ACHN (cell line): ENCODE results near the gene MTFMT.

Experiments used
- DNase-seq: peaks from one replicate; pipeline ENCODE4 v3.0.0-alpha.2; 2015
- in situ Hi-C: cut with HindIII; loops from 2 replicates; pipeline ENCODE4 v1.10.0; 2017; ENCODE audit warnings: low sequenced_read_pairs, low pct_ligation_motif_present, low pct_unique_long_range_greater_than_20kb

MTFMT gene

DNA sequence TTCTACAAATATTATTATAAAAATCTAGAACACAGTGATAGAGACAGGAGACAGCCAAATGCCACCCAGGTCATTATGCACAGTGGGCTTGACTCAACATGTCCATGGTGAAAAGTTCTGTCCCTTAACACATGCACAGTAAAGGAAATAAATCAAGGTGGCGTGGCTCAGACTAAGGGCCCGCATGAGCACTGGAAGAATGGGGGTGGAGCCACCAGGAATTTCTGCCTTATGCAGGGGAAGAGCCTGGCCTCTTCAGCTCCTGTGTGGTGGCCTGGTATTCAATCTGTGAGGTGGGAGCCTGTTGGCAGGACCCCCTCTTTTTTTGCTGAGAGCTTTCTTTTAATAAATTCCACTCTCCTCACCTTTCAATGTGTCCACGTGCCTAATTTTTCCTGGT lies 22.6 kb downstream of the MTFMT start:
- in situ Hi-C loops = no loop called here
- DNase-seq = no peak

DNA sequence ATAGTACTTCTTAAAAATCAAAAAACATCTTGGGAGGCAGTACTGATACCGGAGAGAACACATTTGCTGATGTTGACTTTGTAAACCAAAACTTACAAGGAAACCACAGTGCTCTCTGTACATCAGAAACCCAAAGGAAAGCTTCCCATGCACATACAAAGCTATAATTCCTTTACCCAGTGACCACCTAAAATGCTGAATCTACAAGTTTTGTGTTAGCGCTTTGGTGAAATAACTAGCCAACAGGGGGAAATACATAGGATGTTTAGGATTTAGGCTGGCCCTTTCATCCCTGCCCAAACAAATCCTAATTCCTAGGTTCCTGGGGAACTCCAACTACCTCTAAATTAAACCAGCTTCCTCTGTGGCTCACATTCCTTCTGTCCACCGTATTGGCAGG lies 24.4 kb downstream of the MTFMT start:
- in situ Hi-C loops = no loop called here
- no peak for DNase-seq

DNA sequence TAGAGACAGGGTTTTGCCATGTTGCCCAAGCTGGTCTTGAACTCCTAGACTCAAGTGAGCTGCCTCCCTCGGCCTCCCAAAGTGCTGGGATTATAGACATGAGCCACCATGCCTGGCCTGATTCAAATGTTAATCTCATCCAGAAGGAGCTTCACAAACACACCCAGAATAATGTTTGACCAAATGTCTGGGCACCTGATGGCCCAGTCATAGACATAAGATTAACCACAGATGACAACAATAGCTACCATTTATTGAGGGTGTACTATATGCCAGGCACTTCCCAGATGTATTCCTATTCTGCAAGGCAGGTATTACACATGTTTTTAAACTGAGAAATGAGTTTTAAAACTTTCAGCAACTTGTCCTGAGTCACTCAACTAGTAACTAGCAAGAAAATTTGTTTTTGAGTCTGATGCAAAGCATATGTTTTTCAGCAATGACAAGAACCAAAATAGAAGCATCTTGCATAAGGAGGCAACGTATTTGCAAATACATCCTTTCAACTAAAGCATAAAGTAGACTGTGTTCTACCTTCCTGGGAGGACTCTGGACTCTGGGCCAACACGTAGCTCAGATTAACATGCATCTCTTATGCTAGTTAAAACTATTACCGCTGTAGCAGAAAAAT lies 31.6 kb downstream of the MTFMT start:
- no peak for DNase-seq
- in situ Hi-C loops = no loop called here

DNA sequence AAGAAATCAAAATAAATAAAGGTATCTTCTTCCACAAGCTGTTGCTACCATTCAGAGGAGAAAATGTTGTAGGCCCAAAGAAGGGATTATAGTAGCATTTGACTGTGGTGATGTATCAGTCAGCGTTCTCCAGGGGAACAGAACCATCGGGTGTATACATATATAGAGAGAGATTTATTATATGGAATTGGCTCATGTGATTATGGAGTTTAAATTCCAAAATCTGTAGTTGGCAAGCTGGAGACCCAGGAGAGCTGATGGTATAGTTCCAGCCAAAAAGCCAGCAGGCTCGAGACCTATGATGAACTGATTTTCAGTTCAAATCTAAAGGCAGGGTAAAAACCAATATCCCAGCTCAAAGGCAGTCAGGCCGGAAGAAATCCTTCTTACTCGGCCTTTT lies 32.4 kb downstream of the MTFMT start:
- no peak for DNase-seq
- in situ Hi-C loops = no loop called here

DNA sequence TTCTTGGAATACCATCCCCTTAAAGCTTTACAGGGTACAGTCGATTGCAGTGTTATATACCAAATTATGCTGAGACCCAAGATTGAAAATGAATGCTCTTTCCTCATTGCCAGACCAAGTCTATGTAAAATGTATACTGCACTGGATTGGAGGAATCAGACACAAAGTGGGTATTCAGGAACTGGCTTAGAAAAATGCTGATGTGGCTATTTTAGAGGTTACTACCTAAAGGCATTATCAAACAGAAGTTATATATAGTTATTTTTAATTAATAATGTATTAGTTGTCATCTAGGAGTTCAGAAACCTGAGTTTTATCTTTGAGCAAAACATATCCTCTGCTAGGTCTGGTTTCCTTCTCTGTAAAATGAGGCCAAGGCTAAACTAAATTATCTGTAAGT lies 36.1 kb downstream of the MTFMT start:
- in situ Hi-C loops = no loop called here
- no peak for DNase-seq

DNA sequence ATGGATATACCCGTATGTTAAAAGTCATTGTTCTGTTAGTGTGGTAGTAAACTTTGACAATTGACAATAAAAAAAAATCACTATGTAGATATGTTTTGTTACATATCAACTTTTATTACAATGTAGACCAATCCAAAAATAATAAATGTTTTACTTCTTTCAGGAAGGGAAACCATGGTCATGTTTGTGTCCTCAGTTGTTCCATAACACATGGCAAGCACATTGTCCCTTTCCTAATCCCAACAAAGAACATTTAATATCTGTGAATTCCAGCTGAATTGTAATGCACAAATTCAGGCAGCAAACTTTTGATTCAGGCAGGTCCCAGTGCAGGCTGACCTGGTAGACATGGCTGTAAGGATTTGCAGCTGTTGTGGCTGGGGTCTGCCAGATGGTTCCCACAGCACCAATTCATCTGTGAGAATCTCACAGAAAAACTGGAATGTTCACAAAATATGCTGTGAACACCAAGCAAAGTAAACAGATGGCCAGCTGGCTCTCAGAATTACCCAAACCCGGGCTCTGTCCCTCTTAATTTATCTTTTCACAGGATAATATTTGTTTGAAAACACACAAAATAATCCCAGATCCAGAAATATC lies 37.8 kb downstream of the MTFMT start:
- in situ Hi-C loops = no loop called here

DNA sequence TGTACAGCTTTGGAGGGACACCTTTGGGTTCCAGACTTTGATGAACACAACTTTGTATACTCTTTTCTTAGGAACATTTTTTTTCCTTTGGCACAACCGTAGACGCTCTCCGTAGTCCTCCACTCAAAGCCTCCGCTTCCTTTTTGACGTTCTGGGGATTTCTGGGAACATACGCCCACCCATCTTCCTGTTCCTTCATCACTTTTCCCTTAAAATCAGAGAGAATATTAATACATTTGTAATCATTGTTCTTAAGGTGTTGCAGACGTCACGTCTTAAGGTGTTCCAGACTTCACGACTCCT lies 39.3 kb downstream of the MTFMT start:
- in situ Hi-C loops = no loop called here

More for the DNA sequence above, 37.8 kb downstream of the MTFMT start:
- DNase-seq = no peak

DNA sequence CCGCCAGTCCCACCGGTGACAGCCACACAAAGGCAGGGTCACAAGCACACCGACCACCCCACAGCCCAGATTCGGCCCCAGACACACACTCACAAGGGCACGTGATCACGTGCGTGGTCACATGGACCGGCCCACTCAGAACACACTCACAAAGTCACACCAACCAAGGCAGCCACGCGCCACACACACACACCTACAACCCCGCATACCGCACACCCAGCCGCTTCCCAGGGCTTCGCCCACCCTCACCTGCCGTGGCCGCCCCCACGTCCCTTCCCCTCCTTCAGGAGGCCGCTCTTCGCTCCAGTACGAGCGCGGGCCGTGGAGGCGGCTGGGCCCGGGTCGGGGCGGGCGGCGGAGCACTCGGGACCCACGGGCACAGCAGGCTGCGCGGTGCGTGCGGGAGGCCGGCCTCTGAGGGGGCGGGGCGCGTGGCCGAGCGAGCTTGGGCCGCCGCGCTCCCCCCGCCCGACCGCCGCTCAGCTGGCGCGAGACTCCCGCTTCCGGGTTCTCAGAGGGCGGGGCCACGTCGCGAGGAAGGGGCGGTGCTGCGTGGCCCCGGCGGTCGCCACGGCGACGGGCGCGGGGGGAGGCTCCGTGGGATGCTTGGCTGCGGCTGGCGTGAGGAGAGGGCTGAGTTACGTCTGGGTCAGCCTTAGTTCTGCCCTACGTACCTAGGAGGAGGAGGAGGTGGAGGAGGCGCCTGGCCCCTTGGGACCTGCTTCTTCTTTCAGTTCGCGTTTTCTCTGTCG lies 39.8 kb downstream of the MTFMT start, which contains the start of gene SPG21:
SPG21 (minus strand) TSS at position 499 of the 752 bp plus-strand sequence. CDS start 6,345 bp downstream, outside the sequence.
- in situ Hi-C loops = no loop called here
- DNase-seq = peak; percentile 91

More for the DNA sequence above, 39.3 kb downstream of the MTFMT start:
- DNase-seq = no peak

DNA sequence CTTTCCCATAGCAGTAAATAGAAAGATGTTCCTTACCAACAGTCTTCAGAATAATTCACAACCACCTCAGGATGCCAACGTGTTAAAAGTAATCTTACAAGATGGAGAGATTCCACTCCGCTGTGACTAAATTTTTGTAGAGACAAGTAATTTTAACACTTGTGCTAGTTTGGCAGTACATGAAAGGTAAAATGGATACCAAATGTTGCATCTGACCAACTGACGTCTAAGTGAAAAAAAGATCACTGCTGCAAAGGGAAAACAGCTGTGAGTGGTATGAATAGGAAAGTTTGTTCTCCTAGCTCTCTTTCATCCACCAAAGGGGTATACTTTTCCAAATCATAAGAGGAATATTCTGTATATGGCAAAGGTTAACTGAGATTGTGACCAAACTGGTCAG lies 42.3 kb downstream of the MTFMT start:
- in situ Hi-C loops = no loop called here

DNA sequence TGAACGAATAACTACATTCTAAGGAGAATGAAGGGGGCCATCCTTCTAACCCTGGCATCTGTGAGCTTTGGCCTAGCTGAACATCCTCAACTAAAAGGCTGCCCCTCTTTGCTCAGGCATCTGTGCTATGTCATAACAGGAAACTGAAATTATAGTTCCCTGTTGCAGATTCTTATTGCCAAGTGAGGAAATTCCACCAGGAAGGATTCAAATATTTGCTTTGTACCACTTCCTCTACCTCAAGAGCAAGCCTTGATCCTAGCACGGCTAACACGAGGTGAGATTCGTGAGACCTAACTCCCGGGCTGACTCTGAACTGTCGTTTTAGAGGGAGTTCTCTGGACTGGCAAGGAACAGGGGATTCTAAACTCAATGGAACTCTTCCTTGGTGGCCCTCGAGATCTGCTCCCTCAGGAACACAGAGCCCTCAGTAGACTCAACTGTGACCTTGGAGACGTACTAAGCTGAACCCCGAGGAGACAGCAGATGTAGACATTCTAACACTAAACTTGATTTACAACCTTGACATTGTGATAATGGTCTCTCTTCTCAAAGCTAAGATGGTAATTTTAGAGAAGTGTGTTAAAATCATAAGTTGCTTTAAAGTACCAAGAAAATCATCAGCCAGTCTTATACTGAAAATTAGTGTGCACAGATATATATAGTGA lies 43.9 kb downstream of the MTFMT start:
- DNase-seq = no peak
- in situ Hi-C loops = no loop called here

More for the DNA sequence above, 42.3 kb downstream of the MTFMT start:
- DNase-seq = no peak

DNA sequence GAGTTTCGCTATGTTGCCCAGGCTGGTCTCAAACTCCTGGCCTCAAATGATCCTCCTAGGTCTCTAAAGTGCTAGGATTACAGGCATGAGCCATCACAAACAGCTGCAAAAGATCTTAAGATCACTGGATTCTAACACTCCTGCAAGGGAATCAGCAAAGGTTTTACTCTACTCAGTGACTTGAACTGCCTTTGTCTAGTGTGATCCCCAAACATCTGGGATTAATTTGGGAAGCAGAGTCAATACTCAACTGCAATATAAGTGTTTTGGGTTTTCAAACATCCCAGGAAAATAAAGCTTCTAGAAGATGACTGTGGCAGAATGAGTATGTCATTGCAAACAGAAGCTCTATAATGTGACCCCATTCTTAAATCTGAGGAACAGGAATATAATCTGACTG lies 47.0 kb downstream of the MTFMT start:
- in situ Hi-C loops = no loop called here
- no peak for DNase-seq

DNA sequence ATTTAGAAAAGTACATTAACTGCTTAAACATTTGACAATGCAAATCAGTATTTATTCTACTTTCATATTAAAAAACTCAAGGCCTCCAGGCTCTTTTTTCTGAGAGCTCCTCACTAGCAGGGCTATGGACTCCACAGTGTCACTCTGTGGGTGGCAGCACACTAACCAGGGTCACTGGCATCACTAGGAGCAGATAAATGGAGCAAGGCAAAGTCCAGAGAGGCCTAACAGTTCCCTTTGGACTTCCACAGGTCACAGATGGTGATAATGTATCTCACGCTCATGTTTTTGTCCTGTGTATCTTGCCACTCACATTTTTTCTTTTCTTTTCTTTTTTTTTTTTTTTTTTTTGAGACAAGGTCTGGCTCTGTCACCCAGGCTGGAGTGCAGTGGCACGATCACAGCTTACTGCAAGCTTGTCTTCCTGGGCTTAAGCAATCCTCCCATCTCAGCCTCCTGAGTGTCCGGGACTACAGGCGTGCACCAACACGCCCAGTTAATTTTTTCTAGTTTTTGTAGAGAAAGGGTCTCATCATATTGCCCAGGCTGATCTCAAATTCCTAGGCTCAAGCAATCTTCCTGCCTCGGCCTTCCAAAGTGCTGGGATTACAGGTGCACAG lies 47.5 kb downstream of the MTFMT start:
- in situ Hi-C loops = no loop called here
- no peak for DNase-seq

DNA sequence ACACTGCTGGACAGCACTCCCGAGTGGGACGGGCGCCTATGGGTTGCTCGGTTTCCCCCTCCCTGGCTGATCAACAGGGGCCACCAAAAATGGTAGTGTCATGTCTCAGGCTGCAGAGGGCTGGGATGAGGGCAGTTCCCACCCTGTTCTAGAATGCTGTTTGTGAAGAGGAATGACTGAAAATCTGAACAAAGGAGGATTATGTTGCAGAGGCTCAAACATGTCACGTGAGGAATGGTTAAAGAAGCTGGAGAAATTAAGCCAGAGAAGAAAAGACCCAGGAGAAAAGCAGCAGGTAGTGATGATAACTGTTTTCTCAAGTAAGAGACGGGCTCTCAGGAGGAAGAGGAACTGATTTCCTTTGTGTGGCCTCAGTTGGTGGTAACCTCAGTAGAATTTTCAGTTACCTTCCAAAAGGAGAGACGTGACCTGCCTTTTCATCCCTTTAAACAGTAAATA lies 50.2 kb downstream of the MTFMT start:
- DNase-seq = no peak

DNA sequence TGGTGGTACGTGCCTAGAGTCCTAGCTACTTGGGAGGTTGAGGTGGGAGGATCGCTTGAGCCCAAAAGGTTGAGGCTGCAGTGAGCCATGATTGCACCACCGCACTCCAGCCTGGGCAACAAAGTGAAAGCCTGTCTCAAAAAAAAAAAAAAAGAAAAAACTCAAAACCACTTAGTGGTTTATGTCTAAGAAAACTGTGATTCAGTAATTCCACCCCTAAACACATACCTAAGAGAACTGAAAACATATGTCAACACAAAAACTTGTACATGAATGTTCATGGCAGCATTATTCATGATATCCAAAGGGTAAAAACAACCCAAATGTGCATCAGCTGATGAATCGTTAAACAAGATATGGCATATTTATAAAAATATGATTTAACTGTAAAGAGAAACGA lies 54.0 kb downstream of the MTFMT start:
- in situ Hi-C loops = no loop called here
- DNase-seq = no peak

More for the DNA sequence above, 50.2 kb downstream of the MTFMT start:
- in situ Hi-C loops = no loop called here

DNA sequence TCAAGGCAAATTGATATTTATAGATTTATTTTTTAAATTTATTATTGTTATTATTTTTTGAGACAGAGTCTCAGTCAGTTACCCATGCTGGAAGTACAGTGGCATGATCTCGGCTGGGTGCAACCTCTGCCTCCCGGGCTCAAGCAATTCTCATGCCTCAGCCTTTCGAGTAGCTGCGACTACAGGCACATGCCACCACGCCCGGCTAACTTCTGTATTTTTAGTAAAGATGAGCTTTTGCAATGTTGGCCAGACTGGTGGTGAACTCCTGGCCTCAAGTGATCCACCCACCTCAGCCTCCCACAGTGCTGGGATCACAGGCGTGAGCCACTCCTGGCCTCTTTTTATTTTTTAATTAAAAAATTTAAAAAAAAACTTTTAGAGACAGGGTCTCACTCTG lies 58.7 kb downstream of the MTFMT start:
- in situ Hi-C loops = no loop called here
- DNase-seq = no peak

DNA sequence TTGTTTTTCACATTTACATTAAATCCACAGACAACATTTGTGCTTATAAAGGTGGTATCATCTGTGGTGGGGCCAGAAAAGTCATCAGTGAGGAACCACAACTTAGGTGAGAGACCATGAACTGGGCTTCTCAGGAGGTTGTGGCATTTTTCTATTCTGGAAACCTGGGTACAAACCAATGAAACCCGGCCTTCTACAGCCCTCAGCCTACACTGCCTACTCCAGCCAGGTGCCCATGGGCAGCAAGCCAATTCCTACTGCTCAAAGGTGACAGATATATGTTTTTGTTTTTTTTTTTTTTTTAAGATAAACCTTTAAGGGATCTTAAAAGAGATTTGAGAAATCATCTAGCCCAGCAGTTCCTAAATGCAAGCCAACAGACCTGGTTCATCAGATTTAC lies 60.0 kb downstream of the MTFMT start:
- no peak for DNase-seq
- in situ Hi-C loops = no loop called here

DNA sequence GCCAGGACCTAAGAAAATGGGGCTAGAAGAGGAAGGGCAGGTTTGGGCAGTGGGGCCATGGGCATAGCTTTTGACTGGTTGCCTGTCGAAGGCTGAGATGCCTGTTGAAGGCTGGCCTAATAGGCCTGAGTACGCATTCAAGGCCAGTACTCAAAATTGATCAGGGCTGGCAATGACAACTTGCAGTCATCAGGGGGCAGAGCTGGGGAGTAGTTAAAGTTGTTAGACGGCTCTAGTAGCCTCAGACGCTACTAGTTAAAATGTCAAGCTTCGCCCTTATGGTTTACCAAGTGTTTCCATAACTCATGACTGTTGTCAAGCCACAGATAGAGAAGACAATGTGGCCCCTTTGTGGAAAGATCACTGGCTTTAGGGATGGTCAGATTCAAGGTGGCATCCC lies 68.4 kb downstream of the MTFMT start:
- in situ Hi-C loops = no loop called here
- no peak for DNase-seq

DNA sequence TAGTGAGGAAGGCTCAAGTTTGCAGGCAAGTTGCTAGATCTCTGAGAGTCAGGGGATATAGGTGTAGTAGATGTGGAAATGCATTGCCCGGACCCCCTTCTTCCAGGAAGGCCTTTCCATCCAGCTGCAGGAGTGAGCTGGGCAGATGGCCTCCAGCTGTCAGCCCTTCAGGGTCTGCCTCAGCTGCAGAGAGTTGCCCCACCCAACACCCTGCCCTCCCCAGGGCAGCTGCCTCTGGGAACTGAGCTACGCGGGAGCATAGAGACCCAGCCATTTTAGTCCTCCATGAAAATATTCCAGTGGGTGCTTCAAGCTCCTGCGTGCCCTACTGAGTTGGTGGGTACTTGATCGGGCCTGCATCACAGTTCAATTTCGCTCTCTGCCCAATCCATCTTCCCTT lies 69.3 kb downstream of the MTFMT start:
- in situ Hi-C loops = no loop called here
- DNase-seq = no peak

DNA sequence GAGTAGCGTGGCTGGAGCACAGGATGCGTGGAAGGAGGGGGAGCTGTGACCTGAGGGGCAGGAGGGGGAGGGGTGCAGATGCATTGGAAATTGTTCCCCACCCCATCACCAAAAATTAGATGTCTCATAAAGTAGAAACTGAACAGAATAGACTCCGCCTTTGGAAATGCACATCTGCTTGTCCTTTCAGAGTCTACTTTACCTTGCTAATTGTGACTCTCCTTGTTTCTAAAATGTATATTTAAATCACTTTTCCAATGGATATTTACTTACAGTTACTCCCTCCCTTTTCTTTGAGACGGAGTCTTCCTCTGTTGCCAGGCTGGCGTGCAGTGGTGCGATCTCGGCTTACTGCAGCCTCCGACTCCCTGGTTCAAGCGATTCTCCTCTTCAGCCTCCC lies 70.3 kb downstream of the MTFMT start:
- DNase-seq = no peak
- in situ Hi-C loops = no loop called here
